Measurements from ENCODE around the gene LRRC55.
"Not testable (repeated sequence)": the region's sequence is repeated elsewhere in the genome, so short reads cannot be mapped to it uniquely, and the experiment has no call there.

The LRRC55 gene

DNA sequence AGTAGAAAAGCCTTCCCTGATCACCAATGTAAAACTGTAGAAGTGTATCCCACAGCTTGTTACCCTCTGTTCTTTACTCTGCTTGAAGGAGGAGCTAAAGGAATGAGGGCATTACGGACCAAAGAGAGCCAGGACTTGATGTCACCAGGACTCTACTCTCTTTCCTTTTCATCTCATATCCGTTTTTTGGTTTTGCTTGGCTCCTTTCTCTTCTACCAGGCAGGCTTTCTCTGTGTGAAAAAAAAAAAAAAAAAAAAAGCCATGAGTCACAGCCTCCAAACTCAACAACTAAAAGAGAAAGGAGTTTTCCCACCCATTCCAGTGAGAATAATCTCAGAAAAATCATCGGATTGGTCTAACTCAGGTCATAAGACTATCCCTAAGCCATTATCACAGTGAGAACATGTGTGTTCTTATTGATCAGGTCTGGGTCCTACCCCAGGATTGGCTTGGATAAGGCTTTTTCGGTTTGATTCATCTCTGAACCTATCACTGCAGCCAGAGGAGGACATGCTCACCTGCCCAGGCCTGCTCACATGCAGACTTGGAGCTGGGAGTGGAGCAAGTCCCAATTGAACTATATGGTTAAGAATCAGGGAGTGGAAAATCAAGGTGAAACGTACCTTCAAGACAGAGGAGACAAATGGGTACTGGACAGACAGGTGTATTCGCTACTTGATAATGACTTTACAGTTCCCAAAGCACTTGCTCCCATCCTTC is 19.4 kb upstream of the LRRC55 start:
- ATAC-seq, result no peak

GRCh38 chr11:57163160-57163868 is 18.4 kb upstream of the LRRC55 start:
- ATAC-seq, result no peak

GRCh38 chr11:57164317-57164716 is 17.4 kb upstream of the LRRC55 start:
- no peak for ATAC-seq

- no peak for ATAC-seq
Observed at GRCh38 chr11:57167125-57167846, 14.5 kb upstream of the LRRC55 start.

DNA sequence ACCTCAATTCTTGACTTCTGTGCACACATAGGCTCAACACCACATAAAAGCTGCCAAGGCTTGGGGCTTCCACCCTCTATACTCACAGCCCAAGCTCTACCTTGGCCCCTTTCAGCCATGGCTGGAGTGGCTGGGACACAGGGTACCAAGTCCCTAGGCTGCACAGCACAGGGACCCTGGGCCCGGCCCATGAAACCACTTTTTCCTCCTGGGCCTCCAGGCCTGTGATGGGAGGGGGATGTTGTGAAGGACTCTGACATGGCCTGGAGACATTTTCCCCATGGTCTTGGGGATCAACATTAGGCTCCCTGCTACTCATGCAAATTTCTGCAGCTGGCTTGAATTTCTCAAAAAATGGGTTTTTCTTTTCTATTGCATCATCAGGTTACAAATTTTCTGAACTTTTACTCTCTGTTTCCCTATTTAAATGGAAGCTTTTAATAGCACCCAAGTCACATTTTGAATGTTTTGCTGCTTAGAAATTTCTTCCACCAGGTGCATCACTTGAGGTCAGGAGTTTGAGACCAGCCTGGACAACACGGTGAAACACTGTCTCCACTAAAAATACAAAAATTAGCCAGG is 11.9 kb upstream of the LRRC55 start:
- not testable (repeated sequence) for ATAC-seq

DNA sequence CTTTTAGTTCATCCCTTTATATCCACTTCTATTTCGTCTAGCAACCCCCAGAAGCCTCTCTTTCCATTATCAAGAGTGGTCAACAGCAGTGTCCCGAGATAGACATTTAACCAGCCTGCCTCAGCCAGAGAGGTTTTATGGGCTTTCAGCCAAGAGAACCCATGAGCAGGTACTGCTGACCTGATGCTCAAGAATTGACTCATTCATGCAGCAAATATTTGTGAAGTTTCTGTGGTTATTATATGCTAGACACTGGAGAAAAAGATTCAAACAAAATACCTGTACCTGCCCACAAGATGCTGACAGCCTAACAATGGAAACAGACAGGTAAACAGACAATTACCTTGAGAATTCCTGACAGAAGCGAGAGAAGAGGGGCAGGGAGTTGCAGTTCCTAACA is 9.7 kb upstream of the LRRC55 start:
- no peak for ATAC-seq

- no peak for ATAC-seq
Observed at GRCh38 chr11:57174656-57175055, 7.1 kb upstream of the LRRC55 start.

GRCh38 chr11:57175478-57175877 is 6.3 kb upstream of the LRRC55 start:
- ATAC-seq, result no peak

- no peak for ATAC-seq
Observed at GRCh38 chr11:57178334-57178733, 3.4 kb upstream of the LRRC55 start.

DNA sequence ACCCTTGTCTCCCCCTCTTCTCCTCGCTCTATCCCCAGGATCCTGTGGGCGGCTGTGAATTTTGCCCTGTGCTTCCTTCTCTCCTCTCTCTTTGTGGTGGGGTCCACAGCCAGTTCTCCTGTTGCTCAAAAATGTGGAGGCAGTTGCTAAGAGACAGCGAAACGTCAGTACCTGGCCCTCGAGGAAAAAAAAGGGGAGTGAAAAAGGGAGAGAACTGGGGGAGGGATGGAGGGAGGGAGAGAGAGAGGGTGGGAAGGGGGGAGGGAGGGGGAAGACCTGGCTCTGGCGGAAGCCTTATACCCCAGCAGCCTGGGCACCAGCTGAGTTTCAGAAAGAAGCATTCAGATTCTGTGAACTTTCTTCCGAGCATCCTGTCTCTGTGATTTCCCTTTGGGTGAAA is 2.1 kb upstream of the LRRC55 start:
- no peak for ATAC-seq

- ATAC-seq, result no peak
Observed at GRCh38 chr11:57180081-57180561, 1.6 kb upstream of the LRRC55 start.

DNA sequence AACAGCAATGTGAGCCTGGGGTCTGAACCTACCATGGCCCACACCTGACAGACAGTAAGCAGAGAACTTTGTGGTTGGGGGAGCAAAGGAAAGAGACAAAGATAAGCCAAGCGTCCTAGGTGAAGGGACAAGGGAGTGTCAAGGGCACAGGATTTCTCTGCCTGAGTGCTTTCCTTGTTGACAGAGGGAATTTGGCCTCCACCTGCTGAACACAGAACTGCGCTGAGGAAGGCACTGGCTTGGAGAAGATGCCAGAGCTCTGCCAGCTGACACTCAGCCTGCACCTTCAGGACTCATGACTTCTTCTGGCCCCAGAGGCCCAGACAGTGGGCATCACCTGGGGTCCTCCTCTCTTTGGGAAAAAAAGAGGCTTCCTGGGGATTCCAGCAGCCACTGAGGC is 789 bp upstream of the LRRC55 start:
- ATAC-seq, result no peak

GRCh38 chr11:57182896-57183295 is 1.1 kb downstream of the LRRC55 start:
- ATAC-seq, result no peak

- ATAC-seq, result no peak
Observed at GRCh38 chr11:57190548-57190947, 8.8 kb downstream of the LRRC55 start.

DNA sequence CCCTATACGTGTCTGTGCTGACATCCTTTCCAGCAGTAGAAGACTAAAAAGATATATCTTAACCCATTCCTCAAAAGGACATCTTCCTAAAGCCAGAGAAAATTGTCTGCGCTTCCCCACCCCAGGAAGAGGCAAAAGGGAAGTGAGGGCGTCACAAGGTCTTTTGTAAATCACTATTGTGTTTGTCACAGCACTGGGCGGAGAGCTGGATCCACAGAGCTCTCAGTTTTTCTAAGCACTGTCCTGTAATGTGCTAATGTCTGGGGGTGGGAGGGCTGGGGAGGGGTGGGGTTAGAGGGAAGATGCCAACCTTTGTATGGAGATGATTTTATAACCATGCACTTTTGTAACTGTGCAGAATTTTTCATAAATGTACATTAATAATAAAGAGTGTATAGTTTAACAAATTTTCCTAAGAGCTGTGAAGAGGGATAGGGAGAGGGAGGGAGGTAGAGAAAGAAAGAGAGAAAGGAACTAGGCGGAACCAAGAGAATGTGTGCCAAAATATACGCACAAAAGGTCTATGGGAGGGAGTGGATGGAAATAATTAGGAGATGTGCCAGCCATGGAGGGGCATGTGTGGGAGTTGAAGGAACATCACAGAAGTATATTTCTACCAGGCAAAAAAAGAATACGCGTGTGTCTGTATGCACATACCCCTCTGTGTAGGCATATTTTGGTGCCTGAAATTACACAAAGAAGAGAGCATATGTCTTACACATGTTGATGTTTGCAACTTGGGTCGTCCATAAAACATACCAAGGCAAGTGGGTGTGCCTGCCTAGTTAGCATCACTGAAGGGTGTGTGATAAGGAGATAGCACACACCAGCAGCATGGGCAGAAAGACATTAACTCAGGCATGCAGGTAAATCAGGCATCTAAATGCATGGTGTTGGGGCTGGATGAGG is 9.8 kb downstream of the LRRC55 start:
- ATAC-seq, result no peak

- no peak for ATAC-seq
Observed at GRCh38 chr11:57192316-57192715, 10.6 kb downstream of the LRRC55 start.

DNA sequence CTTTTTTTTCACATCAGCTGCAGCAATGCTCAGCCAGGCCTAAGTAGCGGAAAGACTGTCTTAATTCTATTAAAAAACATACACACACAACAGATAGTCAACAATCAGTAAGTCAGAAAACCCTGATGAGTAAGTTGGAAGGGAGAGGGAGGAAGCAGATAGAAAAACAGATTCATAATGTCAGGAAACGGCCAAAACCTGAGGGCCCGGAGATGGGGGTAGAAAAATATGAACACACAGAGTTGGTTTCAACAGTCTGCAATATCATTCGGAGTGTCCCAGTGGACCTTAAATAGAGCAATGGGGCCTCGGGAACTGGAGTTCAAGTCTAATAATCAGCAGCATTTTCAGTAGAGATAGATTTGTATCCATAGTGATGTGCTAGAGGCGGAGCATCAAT is 14.8 kb downstream of the LRRC55 start:
- ATAC-seq, result no peak

DNA sequence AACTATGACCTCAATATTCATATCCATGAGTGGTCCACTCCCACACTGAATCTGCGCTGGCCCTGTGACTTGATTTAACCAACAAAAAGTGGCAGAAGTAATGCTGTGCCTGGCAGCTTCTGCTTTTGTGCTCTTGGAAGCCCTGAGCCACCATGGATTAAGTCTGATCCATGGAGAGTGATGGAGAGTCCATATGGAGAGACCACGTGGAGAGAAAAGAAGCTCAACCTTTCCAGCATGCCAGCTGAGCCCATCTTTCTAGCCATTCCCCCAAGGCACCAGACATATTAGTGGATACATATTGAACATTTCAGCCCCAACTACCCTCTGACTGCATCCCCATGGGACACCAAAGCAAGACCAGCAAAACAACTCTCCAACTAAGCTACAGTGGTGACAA is 16.0 kb downstream of the LRRC55 start:
- no peak for ATAC-seq

- ATAC-seq, result no peak
Observed at GRCh38 chr11:57199330-57199729, 17.6 kb downstream of the LRRC55 start.

GRCh38 chr11:57200917-57201316 is 19.2 kb downstream of the LRRC55 start:
- ATAC-seq, result no peak

DNA sequence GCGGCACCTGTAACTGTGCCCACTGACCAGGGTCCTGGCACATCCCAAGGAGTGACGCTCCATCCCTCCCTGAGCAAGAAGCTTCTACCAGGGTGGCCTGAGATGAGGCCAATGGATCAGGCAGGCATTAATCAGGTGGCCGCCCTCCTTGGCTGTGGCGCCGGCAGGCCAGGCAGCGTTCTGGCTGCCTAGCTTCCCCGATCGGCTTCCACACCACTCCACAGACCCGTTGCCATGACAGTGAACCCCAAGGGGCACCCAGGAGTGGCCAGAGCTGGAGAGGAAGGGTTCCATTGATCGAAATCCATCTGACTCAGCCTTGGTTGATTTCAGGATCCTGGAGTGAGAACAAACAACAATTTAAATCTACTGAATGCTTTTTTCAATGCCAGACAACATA is 20.5 kb downstream of the LRRC55 start:
- ATAC-seq, result no peak

GRCh38 chr11:57203359-57203758 is 21.6 kb downstream of the LRRC55 start:
- no peak for ATAC-seq
